Measurements from ENCODE around the gene GPR35.

GPR35 gene

GRCh38 chr2:240624950-240625621, at the start of gene GPR35:
GPR35 (plus strand) TSS chr2:240625480; CDS start chr2:240629953, 4,473 bp downstream.
- DNase-seq = peak; percentile 84

DNA sequence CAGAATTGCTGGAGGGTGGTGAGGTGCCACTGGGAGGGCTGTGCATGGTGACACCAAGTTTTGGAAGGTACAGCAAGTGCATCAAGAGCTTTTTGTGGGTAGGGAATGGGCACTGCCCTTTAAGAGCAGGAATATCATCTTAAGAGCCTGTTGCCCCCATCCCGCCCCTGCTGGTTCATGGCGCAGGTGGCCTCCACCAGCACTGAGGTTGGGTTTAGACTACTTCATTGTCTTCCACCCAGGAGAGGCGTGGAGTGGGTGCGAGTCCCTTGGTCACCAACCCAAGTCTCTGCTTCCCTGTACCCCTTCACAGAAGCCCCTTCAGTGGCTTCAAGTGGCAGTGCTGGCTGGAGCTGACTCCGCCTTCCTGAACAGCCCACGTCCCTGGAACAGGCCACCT, 49.2 kb upstream of the GPR35 start:
- DNase-seq = no peak

GRCh38 chr2:240576436-240577205, 48.7 kb upstream of the GPR35 start:
- no peak for DNase-seq

DNA sequence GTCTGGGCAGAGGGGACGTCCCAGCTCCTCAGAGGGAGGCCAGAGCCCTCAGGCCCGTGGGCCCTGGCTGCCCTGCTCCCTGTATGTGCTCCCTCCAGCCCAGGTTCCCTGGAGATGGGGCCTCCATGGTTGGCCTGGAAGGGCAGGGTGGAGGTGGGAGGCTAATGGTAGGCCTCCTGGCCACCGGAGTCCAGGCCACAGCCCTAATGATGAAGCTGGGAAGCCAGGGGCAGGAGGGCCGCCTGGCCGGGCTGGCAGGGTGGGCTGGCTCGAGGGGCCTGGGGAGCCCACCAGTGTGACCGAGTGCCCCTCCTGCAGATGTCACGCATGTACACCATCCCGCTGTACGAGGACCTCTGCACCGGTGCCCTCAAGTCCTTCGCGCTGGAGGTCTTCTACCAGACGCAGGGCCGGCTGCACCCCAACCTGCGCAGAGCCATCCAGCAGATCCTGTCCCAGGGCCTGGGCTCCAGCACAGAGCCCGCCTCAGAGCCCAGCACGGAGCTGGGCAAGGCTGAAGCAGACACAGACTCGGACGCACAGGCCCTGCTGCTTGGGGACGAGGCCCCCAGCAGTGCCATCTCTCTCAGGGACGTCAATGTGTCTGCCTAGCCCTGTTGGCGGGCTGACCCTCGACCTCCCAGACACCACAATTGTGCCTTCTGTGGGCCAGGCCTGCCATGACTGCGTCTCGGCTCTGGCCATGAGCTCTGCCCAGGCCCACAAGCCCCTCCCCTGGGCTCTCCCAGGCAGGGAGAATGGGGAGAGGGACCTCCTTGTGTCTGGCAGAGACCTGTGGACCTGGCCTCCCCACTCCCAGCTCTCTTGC, 47.8 kb upstream of the GPR35 start:
- DNase-seq = no peak

DNA sequence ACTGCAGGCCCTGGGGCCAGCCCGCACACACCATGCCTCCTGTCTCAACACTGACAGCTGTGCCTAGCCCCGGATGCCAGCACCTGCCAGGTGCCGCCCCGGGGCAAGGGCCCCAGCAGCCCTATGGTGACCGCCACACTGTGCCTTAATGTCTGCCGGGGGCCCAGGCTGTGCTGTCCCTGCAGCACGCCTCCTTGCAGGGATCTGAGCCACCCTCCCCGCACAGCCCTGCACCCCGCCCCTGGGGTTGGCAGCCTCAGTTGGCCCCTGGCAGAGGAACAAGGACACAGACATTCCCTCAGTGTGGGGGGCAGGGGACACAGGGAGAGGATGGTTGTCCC, 47.2 kb upstream of the GPR35 start:
- no peak for DNase-seq

GRCh38 chr2:240578488-240578887, 46.8 kb upstream of the GPR35 start:
- no peak for DNase-seq

DNA sequence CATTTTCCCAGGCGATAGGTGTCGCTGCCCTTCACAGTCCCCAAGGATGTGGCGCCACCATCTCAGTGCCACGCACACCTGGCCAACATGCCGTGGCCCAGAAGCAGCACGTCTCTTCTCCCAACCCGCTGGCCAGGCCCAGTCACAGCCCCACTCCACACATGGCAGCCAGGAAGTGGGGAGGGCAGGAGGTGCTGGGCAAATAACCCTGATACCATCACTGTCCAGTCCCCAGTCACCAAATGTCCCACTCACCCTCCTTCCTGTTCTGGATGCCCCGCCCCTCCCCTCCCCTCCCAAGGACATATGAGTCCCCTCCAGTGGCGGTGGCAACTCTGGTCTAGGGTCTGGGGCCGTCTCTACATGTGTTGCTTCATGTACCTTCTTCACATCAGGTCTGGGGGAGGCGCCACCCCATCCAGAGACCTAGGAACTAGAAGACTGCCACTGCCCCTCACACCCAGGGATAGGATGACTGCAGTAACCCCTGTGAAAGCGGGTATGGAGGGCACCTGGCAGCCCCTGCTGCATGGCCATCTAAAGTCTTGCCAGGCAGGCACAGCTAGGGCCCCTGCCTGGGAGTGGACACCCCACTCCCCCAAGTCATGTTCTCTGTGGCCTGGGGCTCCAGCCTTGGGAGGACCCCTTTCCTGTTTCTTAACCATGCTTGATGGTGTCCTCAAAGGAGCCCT, 46.1 kb upstream of the GPR35 start:
- DNase-seq = no peak

DNA sequence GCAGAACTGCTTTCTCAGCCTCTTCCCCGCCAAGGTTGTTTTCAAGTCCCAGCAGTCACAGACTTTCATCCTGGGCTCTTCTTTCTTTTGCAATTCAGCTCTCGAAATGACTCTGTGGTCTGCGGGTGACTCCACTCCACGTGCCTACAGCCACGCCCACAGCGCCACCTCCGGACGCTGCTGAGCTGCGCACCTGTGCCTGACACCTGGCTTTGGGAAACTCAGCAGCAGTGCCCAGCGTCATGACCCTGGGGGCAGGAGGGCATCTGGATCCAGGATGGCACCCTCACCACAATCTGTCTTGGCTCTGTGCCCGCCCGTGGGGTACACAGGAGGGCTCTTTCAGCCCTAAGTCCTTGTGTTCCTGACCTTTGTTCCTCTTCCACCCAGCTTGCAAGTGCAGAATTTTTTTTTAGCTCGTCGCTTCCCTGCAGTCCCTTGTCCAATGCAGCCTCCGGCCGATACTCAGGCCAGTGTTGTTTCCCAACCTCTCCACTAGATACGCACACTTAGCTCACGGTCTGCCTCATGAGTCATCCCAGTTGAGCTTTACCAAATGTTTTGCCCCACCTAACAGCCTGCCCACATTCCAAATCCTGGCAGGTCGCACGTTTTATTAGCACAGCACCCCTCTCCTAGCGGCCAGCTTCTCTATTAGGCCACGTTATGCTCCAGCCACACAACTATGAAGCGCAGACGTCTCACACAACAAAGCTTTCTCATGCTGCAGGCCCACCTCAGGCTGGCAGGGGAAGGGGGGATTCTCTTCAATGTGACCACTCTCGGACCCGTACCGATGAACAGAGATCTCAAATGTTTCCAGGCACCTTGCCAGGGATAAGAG, 45.3 kb upstream of the GPR35 start:
- no peak for DNase-seq

DNA sequence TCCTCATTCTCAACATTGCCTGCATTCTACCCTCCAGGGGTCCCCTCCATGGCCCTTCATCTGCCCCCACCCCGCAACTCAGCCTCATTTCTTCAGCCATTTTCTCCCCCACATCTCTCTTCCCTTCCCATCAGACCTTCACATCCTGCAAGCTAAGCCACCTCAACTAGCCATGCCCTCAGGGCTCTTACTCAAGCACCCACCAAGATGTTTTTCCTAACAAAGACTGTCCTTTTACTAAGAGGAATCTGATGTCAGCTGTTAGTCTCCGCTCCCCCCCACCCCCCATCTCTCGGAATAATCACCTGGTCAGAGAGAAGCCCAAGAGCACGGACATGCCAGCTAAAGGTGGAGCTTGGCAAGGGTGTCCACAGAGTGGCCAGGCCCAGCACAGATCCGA, 43.5 kb upstream of the GPR35 start:
- DNase-seq = no peak

- DNase-seq = no peak
These were observed 42.5 kb upstream of the GPR35 start for GRCh38 chr2:240582781-240583180.

- no peak for DNase-seq
These were observed 41.5 kb upstream of the GPR35 start for GRCh38 chr2:240583774-240584173.

DNA sequence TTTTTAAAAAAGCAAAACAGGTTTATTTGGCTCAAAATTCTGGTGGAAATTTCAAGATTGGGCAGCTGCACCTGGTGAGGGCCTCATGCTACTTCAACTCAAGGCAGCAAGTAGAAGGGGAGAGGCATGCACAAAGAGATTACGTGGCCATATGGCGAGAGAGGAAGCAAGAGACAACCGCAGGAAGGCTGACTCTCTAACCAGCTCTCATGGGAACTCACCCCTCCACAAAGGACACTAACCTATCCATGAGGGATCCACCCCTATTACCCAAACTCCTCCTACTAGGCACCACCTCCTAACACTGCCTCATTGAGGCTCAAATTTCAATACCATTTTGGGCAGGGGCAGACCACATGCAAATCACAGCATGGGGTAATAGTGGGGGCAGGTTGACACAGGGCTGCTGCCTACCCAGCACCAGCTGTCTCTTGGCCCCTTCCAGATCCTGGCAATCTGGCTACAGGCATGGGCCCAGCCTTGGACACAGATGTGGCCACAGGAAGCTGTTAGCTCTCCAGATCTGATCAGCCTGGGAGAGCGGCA, 40.7 kb upstream of the GPR35 start:
- peak; percentile 77 for DNase-seq

DNA sequence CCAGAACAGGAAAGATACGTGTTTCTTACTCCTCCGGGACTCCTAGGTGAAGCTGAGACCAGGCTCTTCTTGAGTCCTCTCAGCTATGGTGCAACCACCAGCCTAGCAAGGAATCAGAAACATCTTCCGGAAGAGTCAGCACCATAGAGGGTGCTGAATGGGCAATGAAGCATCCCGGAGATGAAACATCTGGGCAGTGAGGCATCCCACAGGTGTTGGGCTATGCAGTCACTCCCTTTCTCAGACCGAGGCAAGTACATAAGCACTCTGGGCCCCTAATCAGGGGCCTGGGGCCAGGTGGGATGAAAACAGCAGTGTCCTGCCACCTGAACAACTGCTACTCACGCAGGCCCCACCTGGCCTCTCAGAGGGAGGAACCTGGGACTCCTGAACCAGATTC, 40.2 kb upstream of the GPR35 start:
- no peak for DNase-seq

- no peak for DNase-seq
These were observed 39.5 kb upstream of the GPR35 start for GRCh38 chr2:240585681-240586197.

- peak; percentile 89 for DNase-seq
These were observed 38.9 kb upstream of the GPR35 start, which contains the start of gene CAPN10 for GRCh38 chr2:240586198-240586918. CAPN10 (plus strand) TSS chr2:240586734; CDS start chr2:240586912, 178 bp downstream.

DNA sequence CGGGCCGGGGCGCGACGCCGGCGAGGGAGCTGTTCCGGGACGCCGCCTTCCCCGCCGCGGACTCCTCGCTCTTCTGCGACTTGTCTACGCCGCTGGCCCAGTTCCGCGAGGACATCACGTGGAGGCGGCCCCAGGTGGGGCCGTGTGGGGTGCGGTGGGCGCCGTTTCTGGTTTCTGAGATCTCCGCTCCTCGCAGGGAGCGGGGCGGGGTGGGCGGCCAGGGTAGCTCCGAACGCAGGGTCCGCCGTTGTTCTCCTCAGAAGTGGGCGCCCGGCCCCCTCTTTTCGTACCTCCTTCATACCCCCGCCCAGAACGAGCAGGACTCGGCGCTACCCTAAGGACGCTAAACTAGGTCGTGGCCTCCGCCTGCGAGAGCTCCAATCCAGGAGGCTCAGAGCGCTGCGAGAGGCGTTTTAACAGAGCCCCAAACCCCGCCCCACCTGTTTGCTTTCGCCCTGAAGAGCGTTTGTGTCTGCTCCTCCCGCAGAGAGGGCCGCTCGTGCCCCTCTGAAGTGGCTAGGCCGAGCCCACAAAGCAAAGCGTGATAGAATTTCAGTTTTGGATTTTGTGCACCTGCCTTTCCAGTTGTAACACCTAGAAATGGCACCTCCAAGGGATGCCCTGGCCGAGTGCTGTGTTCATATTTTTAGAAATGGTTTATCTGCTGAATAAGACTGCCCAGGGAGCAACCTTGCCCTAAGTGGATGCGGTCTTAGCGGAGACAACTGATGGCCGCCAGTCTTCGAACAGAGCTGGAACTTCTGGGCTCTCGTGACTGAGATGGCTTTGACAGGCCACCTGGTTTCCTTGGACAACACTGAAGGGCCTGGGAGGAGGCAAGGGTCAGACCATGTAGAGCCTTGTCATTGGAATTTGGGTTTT, 38.1 kb upstream of the GPR35 start:
- no peak for DNase-seq

DNA sequence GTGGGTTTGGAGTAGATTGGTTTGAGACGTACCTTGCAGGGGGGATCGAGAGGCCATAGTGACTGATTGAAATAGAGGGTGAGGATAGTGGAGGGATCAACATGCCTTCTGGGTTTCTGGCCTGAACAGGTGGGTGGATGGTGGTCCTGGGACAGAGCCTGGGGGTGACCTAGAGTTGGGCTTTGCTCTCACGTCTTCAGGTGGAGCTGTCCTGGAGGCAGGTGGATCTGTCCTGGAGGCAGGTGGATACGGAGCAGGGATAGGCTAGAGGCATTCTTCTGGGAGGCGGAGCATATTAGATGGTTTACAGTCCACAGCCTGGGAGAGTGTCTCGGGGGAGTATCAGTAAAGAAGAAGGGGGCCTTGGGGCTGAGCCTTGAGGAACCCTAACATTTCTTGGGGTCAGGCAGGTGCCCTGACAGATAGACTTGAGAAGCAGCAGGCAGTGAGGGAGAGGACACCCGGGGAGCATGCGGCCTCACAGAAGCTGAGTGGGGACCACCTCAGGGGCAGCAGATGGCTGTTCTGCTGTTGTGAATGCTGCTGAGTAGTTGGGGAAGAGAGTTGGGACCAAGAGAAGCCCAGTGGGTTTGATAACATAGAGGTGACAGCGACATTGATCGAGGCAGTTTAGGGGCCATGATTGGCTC, 37.1 kb upstream of the GPR35 start:
- no peak for DNase-seq

GRCh38 chr2:240588669-240589068, 36.6 kb upstream of the GPR35 start:
- DNase-seq = no peak

- no peak for DNase-seq
These were observed 35.9 kb upstream of the GPR35 start for GRCh38 chr2:240589375-240589774.

Measured in GDM1 (cell line).